ENCODE measurements around the gene ITSN1.
"Not testable (repeated sequence)": the region's sequence is repeated elsewhere in the genome, so short reads cannot be mapped to it uniquely, and the experiment has no call there.

GRCh38 chr21:33863191-33863590, 220.9 kb downstream of the ITSN1 start:
- TF ChIP-seq TAF1 (IDR thresholded peaks at IDR 0.05; ENCODE audit: low read depth); SMC3 (conservative IDR thresholded peaks at IDR 0.05; ENCODE audit: poor library complexity); POLR2AphosphoS5 (IDR thresholded peaks at IDR 0.05); EZH2 (IDR thresholded peaks at IDR 0.05; ENCODE audit: borderline replicate concordance, insufficient read depth, low read length, poor library complexity, severe bottlenecking); EP300 (conservative IDR thresholded peaks at IDR 0.05; ENCODE audit: poor library complexity, severe bottlenecking); REST (IDR thresholded peaks at IDR 0.05; ENCODE audit: borderline replicate concordance); RAD21 (conservative IDR thresholded peaks at IDR 0.05): not testable (repeated sequence)
- TF ChIP-seq, protein P1, sequence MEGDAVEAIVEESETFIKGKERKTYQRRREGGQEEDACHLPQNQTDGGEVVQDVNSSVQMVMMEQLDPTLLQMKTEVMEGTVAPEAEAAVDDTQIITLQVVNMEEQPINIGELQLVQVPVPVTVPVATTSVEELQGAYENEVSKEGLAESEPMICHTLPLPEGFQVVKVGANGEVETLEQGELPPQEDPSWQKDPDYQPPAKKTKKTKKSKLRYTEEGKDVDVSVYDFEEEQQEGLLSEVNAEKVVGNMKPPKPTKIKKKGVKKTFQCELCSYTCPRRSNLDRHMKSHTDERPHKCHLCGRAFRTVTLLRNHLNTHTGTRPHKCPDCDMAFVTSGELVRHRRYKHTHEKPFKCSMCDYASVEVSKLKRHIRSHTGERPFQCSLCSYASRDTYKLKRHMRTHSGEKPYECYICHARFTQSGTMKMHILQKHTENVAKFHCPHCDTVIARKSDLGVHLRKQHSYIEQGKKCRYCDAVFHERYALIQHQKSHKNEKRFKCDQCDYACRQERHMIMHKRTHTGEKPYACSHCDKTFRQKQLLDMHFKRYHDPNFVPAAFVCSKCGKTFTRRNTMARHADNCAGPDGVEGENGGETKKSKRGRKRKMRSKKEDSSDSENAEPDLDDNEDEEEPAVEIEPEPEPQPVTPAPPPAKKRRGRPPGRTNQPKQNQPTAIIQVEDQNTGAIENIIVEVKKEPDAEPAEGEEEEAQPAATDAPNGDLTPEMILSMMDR (IDR thresholded peaks at IDR 0.05; ENCODE audit: poor library complexity, severe bottlenecking): not testable (repeated sequence)
